Dedifferentiated amniotic fluid mesenchymal stem cell (primary cell): ENCODE measurements around the gene DUSP11.
"Not testable (repeated sequence)": the region's sequence is repeated elsewhere in the genome, so short reads cannot be mapped to it uniquely, and the experiment has no call there.

Experiments used
- DNase-seq: peaks from one replicate; pipeline ENCODE4 v3.0.0-alpha.2; 2016; ENCODE audit errors: extremely low spot score

The DUSP11 gene

GRCh38 chr2:73717695-73718094 is 62.2 kb downstream of the DUSP11 start:
- not testable (repeated sequence) for DNase-seq

DNA sequence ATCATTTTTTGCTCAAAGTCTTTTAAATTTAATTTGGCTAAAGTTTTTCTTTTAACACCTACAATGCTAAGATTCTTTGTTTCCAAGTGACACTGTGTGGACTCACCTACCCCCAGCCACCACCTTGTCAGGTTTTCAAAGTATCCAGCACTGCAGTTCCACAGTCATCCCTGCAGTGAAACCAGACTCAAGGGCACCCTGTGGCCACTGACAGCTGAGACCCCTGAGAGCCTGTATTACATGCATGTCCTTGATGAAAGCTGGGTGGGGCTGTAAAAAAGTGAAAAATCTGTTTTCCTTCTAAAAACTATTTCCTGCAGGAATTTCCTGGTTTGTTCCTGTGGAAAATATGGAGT is 62.7 kb downstream of the DUSP11 start:
- no peak for DNase-seq

DNA sequence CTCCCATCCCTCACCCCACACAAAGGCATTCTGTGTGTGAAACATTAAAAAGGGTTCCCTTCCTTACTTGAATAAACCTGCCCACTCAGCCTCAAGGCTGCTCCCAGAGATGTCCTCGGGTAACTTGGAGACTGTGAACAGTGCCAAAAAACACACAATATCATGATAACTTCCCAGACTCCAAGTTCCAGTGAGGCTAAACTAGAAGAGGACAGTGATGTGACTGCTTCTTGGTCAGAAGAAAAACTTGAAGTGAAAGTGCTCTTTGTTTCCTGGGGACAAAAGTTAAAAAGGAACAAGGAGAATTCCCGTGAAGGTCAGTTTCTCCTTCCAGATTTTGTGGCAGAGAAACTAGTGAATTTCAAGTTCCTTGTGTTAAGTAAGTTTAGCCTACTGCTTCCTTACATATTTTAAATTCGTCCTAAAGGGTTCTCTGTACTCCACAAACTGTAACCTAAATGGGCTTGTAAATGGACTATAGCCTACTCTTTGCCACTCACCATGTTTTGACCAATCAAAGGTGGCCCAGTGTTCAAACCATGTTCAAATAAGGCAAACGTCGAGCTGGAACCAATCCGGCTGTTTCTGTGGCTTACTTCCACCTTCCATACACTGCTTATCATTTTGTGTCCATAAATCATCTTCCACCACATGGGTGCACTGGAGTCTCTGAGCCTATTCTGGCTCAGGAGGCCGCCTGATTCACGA is 63.2 kb downstream of the DUSP11 start:
- no peak for DNase-seq

DNA sequence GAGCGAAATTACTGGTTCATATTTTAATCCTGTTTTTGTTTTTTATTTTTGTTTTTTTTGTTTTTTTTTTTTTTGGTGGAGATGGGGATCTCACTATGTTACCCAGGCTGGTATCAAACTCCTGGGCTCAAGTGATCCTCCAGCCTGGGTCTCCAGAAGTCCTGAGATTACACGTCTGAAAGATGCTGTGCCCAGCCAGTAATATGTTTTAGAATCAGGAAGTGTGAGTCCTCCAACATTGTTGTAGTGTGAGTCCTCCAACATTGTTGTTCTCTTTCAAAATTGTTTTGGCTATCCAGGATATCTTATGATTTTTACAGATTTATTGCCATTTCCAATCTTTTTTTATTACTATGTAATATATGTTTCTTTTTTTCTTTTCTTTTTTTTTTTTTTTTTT is 65.8 kb downstream of the DUSP11 start:
- DNase-seq = no peak
